ENCODE data around the gene MSI2.
"Not testable (repeated sequence)": the region's sequence is repeated elsewhere in the genome, so short reads cannot be mapped to it uniquely, and the experiment has no call there.

MSI2 gene

DNA sequence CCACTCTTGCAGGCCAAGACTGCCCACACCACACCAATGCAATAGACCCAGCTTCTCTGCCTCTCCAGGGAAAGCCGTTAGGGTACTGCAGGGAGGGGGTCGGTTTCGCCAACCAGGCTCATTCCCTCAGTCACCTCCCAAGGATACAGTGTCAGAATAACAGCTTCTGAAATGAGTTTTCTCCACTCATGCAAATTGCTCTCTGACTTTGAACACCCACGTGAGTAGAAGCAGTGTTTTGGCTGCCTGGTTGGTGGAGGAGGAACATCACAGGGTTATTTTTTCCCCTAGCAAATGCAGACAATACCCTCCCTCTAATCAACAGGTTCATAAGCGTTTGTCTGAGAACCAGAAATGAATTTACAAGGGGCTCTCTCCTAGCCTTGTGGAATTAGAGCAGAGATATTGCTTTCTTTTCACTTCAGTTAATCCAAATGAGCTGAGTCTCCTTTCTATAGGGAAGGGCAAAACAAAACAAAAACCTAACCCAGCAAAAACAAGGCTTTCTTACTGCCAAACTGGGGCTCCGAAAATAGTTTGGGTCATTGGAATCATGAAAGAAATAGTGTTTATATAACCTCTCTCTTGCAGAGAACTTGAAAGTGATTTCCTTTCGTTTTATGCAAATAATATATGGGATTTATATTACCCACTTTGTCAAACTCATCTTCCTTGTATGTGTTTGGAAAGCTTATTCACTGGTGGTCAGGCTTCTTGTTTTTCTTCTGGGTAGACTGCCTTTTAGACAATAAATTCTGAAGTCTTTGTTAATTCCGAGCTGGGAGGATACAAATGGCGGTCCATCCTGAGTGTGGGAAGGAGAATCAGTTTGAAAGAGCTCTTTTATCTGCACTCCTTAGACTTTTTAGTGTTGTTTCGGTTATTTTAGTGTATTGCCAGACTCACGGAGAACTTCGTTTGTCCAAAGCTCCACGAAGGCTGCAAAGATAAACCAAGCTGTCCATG is 229.9 kb downstream of the MSI2 start:
- no peak for DNase-seq (ENCODE audit: low read depth)

DNA sequence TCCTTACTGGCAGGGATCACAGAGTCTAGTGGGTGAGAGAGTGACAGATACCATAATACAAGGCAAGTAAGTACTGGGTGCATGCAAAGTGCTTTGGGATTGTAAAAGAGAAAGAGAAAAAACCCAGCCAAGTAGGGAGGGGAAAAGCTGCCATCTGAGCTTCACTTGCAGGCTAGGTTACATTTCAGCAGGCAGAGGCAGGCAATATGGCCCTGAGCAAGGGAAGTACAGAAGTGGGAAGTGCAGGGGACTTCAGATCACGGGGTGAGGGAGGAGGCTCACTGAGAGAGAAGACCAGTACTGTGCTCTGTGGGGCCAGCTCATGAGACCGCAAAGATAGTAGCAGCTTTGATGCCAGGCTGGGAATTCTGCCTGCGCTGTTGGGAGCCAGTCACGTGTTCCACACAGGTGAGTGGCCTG is 230.6 kb downstream of the MSI2 start:
- no peak for DNase-seq (ENCODE audit: low read depth)

DNA sequence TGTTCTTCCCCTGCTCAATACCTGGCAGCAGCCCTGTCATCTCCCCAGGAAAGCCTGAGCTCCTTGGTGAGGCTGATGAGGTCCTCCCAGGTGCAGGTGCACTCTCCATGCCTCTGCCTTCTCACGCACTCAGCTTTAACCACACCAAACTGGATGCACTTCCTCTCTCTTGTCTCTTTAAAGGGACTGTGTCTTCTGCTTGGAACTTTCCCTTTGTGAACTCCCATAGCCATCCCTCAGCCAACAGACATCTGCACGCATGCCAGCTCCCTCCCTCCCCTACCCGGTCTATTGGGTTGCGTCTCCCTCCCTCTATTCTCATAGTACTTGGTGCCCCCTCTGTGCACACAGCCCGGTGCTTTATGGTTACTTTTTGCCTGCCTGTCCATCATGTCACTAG is 231.2 kb downstream of the MSI2 start:
- no peak for DNase-seq (ENCODE audit: low read depth)

DNA sequence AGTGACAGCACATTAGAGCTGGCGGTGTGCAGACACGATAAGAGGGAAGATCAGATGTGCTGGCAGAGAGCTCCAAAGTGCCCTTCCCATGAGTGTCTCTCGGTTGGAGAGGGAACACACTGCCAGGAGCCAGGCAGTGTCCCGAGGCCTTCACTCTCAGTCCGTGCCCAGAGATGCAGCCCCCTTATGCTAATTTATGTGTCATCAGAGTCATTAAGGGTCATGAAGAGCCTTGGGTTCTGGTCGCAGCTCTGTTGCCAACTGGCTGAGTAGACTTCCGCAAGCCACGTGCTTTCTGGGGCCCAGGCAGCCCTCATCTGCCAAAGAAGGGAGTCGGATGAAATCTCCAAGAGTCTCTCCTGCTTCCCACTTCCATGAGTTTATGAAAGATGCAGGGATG is 232.5 kb downstream of the MSI2 start:
- no peak for DNase-seq (ENCODE audit: low read depth)

DNA sequence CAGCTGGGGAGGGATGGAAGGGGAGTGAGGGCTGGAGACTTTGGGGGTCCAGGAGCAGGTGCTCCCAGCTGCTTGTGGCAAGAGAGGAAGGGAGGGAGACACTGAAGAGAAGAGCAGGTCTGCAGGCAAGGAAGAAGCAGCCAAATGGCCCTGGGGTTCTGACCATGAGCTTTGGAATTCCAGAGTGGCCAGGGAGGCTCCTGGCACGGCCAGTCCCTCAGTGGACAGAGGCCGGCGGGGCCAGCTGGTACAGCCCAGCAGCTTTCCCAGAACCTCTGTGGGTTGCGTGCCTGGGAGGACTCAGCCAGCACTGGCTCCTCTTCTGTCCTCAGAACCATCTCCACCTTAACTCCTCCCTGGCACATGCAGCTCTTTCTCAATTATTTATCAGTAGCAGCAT is 233.0 kb downstream of the MSI2 start:
- DNase-seq (ENCODE audit: low read depth) = no peak

DNA sequence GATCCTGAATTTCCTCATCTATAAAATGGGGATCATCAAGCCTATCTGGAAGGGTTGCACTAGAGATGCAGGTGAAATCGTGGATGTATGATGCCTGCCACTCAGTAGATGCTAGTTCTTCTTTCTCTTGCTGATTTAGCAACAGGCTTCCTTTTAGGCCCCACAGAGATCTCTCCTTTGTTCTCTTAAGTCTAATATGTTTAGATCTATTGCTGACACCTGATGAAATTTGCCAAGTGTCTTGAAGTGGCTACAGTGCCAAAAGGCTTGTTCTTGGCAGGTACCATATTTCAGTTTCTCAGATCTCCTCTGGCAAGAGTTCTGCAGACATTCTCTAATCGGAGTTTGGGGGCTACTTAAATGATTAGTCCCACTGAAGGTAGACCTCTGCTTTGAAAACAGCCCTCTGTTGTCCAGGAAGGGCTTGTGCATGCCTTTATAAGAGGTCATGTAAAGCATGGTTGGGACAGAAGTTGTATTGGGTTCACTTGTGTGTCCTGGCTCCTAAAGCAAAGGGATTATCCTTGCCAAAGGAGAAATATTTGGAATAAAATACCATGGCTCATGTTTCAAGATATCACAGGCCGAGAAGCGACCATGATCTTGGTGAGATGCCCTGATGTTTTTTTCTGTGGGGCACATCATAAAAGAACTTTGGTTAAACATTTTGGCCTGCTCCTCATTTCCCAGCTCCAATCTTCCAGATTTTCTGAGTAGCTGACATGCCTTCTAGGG is 234.0 kb downstream of the MSI2 start:
- no peak for DNase-seq (ENCODE audit: low read depth)

DNA sequence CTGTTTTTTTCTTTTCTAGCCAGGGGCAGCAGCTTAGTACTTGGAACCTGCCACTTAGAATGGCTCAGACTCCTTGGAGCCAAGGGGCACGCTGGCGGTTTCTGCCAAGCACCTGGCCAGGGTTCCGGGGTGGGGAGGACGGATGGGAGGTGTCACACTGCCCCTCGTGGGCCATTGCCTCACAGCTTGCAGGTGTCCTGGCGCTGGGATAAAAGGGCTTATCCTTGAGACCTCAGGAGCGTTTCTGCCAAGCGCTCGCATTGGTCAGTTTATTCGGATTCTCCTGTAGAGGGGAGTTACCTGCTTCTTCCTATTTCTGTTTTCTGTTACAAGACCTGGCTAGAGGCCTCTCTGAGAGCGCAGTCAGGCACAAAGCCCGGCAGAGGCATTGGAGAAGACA is 234.6 kb downstream of the MSI2 start:
- DNase-seq (ENCODE audit: low read depth) = no peak

DNA sequence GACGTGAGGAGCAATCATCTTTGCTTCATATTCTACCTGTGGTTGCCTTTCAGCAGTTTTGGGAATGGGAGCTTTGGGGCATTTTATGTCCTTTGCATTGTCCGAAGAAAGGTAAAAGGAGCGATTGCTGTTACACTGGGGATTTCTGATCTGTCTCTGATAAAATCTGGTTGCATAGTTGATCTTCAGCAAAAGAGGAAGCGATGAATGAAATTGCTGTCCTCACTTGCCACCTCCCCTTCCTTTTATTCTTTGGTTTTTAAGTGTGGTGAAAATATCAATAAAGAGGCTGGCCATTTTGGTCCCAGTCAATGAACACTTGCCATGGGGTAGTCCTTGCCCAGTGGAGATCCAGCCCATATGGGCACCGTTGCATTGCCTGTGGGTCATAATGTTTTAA is 236.8 kb downstream of the MSI2 start:
- DNase-seq (ENCODE audit: low read depth) = no peak

DNA sequence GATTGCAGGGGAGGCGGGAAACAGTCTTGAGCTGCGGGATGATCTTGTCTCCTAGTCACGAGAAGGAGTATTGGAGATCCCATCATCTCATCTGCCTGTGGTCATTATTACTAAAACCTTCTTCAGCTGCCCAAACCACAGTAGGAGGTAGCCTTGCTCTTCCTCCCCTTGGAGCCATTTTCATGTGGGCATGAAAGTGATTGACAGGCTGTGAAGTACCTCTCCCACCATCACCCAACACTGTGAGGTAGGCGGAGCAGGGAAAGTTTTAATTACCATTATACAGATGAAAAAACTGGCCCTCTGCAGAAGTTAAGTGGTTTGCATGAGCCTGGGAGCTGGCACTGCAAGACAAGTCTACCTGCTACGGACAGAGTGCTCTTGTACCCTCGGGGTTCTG is 237.3 kb downstream of the MSI2 start:
- no peak for DNase-seq (ENCODE audit: low read depth)

DNA sequence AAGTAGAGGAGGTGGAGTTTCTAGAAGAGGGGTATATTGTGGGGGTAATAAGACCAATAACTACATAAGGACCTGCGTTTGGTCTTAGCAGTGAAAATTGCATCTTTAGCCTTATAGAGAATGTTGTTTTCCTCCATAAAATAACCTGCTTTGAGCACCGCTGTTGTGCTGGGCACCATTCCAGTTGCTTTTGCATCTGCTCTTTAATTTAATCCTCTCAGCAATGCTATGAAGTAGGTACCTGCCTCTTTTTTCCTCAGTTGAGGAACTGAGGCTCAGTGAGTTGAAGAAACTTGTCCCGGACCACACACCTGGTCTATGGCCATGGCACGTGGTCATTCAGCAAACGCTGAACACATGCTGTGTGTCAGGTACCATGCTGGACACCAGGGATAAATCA is 238.1 kb downstream of the MSI2 start:
- no peak for DNase-seq (ENCODE audit: low read depth)

DNA sequence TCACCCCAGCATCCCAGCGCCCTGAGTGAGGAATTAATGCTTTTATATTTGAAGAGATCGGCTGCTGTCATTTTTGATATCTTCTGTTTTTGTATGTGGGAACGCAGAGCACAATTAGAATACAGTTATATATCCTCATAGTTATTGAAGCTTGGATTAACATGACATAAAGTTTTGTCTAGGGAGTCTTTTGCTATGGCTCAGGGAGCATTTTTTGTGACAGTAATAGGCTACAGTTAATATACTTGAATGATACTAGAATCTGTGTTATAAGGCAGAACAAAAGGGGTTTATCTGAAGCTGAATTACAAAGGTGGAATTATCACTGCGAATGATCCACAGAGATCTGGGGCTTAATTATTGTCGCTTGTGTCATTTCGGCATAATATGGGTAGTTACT is 239.4 kb downstream of the MSI2 start:
- DNase-seq (ENCODE audit: low read depth) = no peak

DNA sequence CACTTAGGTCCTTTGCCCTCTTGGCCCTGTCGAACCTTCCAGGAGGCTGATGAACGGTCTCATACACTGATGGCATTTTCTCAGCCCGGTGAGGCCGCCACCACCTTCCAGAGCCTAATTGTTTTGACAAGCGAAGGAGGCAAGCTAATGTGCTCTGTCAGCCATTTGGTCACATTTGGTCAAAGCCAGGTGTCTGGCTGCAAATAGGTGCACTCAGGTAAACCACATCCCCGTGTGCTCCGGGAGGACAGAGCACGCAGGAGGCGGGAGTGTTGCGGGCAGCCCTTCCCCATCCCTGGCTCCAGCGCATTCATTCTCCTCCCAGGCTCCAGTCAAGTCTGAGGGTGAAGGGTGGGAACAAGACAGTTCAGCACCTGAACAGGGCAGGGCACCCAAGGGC is 240.1 kb downstream of the MSI2 start:
- no peak for DNase-seq (ENCODE audit: low read depth)

DNA sequence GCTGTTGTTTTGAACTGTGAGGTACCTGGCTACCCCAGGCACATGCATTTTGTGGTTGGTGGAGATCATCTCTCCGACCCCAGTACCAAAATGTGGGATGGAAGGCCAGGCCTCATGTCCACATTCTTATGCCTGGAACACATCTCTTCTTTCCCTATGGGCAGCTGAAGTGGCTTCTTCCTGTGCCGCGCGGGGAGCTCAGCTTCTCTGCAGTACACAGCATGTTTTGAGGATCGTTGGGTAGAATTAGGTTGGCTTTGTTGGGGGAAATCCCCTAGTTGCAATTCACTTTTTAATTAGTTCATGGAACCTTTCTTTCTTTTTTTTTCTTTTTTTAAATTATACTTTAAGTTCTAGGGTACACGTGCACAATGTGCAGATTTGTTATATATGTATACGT is 242.1 kb downstream of the MSI2 start:
- DNase-seq (ENCODE audit: low read depth) = no peak

DNA sequence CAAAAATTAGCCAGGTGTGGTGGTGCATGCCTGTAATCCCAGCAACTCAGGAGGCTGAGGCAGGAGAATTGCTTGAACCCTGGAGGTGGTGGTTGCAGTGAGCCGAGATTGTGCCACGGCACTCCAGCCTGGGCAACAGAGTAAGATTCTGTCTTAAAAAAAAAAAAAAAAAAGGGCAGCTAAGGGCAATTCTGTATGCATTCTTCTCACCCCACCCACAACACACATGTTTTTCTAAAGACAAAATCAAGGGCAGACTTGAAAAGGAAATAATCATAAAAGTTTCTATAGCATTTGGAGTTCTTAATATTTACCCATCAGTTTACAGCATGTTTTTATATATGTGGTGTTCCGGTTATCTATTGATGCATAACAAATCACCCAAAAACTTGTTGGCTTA is 242.9 kb downstream of the MSI2 start:
- DNase-seq (ENCODE audit: low read depth) = not testable (repeated sequence)

DNA sequence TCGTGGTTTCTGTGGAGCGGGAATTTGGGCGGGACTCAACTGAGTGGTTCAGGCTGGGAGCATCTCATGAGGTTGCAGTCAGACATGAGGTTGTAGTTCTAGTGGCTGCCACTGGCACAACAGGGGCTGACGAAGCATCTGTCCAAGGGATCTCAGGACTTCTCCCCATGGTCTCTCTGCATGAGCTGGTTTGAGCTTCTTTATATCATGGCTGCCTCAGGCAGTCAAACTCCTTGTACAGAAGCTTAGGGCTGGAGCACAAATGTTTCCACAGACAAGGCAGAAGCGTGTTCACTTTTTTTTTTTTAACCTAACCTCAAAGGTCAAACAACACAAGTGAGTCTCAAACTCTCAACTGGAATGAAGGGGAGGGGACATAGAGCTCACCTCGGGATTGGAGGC is 243.3 kb downstream of the MSI2 start:
- no peak for DNase-seq (ENCODE audit: low read depth)

DNA sequence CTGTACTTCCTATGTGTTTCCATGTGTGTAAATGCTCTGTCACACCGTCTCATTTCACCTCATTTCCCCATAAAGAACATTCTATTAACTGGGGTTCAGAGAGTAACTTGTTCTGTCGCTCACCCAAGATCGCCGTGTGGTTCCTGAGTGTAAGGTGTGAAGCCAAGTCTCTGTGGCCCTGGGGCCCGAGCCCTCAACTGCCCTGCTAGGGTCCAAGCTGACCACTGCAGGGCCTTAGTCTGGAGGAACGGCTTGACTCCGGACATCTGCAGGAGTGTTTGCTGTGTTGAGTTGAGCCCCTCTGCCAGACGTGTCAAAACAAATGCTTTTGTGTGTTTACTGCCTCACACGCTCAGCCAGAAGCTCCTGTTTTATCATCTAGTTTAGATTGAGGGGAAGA is 244.7 kb downstream of the MSI2 start:
- no peak for DNase-seq (ENCODE audit: low read depth)

DNA sequence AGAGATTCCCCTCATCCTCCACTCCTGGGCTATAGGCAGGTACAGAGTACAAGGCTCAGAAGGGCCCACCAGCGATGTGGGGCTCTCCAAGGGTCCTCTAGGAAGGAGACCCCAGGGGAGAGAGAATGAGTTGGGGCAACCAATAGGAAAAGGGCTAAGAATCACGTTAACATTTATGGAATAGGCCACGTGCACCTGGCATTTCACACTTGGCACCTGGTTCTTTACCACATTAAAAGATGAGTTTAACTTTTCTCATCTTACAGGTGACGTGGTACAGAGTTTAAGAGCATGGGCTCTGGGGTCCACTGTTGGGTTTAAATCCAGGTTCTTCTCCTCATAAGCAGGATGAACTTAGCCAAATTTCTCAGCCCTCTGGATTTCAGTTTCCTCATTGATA is 245.7 kb downstream of the MSI2 start:
- no peak for DNase-seq (ENCODE audit: low read depth)

DNA sequence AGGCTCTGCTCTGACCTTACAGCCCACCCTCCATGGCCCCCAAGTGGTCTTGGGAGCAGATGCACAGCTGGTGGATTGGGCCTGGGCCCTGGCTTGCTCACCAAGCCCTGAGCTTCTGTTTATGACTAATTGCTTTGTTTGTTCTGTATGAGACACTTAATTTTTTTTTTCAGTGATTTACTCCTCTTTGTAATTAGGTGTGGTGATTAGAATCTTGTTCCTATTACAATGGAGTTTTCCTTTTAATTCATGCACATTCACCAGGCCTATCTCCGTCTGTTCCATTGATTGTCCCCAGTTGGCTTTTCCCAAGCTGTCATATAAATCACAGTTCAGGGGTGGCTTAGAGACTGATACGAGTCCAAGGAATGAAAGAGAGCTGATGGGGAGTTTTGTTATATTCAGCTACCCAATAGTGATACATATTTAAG is 246.5 kb downstream of the MSI2 start:
- no peak for DNase-seq (ENCODE audit: low read depth)

DNA sequence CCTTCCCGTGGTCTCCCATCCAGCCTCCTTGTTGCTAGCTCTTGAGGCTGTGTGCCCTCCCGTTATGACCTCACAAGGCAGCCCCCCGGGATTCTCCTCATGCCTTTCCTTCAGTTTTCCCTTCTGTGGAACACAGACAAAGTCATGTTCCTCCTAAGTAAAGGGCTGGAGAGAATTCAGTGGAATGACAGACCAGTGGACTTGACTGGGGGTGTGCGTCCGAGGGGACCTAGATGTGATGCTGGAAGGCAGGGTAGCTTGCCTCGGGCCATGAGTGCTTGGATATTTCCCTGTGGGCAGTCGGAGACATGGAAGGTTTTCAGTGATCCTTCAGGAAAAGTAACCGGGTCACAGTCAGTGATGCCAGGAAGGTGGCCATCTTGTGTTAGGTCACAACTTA is 247.9 kb downstream of the MSI2 start:
- DNase-seq (ENCODE audit: low read depth) = no peak

DNA sequence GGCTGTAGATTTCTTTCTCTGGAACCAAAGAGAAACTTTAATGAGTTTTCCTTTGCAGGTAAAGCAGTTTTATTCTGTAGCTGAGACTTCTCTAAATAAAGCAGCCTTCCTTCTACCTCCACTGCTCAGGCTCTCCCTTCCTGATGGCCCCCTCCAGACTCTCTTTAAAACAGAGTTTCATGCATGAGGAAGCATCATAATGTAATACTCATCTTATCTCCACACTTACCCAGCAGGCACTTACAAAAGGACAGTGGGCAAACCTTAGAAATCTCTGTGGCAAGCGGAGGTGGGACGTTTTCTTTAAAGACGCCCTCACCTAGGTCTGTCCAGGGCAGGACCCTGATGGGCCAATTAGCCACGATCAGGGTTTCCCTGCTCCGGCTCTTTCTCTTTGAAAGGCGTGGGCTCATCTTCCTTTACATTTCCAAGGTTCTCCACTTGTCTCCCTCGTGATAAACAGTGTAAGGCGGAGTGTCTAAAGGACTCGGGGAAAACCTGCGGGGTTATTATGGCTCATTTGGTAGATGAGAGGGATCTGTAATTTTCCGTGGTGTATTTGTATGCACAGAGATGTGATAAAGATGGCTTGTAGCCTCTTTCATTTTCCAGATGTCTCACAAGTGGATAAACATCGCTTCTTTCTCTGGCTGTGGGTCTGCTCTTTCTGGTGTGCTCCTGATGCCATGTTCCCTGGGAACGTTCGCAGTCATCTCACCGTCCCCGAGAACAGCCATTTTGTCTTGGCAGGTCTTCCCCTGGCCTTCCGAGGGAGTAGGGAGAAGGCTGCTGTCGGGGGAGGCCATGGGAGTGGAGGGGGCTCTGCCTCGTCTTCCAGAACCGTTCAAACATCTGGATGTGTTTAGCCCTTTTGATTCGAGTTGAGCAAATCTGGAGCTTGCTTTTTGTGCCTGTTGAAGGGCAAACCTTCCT is 249.8 kb downstream of the MSI2 start:
- DNase-seq (ENCODE audit: low read depth) = no peak

DNA sequence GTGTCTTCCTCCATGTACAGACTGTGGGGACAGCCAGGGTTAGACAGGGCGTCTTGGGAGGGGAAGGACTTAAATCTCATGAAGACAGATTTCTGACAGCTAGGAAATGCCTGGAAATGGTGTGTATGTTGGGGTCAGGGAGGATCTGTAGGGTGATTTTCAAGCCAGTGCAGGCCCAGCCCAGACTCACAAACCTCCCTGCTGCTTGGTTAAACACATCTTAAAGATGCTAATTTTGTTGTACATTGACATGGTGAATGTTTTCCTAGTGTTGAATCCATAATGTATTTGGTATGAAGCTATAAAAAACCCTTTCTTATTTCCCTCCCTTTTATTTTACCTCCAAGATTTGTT is 250.4 kb downstream of the MSI2 start:
- DNase-seq (ENCODE audit: low read depth) = no peak

DNA sequence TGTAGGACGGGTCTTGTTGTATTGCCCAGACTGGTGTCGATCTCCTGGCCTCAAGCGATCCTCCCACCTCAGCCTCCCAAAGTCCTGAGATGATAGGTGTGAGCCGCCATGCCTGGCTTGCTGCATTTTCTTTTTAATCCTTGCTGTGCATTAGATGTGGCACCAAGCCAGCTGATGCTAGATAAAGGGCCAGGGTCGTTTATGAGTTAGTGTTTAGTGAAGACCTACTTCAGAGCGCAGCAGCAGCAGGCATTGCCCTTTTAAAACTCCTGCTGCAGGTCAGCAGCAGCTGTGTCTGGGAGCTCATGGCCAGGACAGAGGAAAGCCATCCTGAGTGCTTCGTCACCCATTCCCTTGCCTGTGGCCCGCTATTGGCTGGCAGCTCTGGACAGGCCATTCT is 251.5 kb downstream of the MSI2 start:
- DNase-seq (ENCODE audit: low read depth) = no peak
